ENCODE data around the gene CTXND2.
"Not testable (repeated sequence)": the region's sequence is repeated elsewhere in the genome, so short reads cannot be mapped to it uniquely, and the experiment has no call there.

Gene CTXND2

DNA sequence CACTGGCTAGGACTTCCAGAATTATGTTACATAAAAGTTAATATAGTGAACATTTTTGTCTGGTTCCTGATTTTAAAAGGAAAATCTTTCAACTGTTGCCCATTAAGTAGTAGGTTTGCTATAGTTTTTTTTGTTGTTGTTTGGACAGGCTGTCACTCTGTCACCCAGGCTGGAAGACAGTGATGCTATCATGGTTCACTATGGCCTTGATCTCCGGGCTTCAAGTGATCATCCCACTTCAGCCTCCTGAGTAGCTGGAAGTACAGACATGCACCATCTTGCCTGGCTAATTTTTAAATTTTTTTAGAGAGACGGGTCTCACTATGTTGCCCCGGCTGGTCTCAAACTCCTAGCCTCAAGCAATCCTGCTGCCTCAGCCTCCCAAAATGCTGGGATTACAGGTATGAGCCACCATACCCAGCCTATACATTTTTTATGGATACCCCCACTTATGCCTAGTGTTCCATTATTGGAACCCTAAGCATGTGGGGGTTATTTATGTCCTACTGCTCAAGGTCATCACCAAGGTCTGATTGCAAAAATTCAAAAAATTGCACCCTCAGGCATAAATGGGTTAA lies 6.5 kb downstream of the CTXND2 start:
- no peak for DNase-seq

DNA sequence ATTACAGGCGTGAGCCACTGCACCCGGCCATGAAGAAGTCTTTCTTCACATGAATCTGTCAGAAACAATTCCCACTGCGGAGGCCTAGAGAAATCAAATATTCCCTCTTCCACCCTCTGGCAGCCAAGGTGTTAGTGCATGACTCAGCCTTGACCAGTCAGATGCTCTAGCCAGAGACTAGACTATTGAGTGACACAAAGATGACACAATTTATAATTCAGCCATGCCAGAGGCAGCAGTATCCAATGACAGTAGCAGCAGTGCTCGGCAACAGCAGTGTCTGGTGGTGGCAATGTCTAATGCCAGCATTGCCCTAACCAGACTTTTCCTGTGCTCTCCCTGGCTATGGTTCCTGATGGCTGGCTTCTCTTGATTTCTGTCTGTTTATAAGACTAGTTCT lies 8.7 kb downstream of the CTXND2 start:
- DNase-seq: no peak

DNA sequence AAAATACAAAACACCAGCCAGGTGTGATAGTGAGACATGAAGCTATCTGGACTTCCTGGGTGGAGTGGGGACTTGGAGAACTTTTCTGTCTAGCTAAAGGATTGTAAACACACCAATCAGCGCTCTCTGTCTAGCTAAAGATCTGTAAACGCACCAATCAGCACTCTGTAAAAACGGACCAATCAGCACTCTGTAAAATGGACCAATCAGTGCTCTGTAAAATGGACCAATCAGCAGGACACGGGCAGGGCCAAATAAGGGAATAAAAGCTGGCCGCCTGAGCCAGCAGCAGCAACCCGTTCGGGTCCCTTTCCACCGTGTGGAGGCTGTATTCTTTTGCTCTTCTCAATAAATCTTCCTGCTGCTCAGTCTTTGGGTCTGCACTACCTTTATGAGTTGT lies 12.9 kb downstream of the CTXND2 start:
- not testable (repeated sequence) for DNase-seq

DNA sequence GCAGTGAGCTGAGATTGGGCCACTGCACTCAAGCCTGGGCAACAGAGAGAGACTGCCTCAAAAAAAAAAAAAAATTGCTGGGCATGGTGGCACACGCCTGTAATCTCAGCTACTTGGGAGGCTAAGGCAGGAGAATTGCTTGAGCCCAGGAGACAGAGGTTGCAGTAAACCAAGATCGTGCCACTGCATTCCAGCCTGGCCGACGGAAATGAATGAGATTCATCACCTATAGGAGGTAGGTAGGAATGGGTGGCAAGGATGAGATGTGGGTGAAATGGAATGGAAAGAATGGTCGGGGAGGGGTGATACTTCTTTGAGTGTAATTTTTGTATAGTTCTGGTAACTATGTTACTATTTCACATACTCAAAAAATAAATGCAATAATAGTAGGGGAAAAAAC lies 15.4 kb downstream of the CTXND2 start:
- DNase-seq: no peak

DNA sequence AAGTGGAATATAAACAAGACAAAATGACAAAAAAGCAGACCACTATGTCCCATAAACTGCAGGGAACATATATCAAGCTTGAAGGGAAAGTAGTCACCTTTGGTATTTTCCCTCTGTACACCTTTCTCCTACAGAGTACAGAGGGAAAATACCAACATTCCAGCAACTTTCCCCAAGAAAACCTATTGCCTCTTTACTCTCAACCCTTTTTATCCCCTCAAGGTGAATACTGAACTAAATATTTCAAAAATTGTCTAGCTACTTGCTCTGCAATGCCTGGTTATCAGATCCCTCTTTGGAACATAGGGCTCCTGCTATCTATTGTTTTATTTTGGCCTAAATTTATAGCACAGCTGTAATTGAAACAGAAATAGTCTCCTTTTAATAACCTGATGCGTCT lies 15.8 kb downstream of the CTXND2 start:
- no peak for DNase-seq

DNA sequence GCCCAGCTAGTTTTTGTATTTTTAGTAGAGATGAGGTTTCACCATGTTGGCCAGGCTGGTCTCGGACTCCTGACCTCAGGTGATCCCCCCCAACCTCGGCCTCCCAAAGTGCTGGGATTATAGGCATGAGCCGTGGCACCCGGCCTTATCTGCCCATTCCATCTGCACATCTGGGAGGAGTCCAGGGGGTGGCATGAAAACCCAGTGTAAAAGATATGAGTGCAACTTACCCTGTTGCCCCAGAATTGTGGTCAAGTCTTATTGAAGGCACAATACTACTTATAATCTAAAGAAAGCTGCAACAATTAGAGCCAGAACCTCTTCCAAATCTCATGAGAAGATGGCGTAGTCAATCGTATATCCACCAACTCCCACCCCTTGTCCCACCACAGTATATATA lies 18.4 kb downstream of the CTXND2 start:
- no peak for DNase-seq

DNA sequence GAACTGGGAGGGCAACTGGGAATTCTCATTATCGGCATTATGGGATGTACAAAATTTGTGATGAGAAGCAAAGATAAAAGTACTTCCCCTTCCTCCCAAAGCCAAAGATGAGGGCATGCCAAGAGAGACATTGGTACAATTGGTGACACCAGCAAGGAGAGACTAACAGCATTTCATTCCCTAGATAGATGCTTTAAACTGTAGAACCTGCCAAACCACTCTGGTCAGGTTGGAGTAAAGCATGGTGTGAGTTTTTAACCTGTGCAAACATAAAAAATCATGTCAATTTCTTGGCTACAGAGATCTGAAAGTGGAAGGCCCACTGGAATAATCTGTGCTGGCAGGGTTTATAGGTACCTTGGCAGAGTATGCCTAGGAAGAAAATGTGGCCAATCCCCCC lies 19.4 kb downstream of the CTXND2 start:
- no peak for DNase-seq

DNA sequence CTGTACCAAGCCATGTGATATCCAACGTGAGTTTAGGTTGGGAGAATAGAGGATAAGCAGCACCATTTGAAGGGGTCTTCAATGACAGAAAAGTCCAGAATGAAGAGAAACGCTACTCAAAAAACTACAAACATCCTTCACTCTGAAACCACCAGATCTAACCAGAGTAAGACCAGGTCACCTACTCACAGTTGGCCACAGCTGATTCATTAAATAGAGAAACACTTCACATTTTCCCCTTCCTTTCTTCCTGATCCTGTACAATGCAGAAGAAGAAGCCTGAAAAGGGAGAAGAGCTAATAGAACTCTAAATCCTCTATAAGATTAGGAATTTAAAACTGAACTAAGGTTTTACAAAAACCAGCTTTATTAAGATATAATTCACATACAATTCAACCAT lies 19.9 kb downstream of the CTXND2 start:
- no peak for DNase-seq

DNA sequence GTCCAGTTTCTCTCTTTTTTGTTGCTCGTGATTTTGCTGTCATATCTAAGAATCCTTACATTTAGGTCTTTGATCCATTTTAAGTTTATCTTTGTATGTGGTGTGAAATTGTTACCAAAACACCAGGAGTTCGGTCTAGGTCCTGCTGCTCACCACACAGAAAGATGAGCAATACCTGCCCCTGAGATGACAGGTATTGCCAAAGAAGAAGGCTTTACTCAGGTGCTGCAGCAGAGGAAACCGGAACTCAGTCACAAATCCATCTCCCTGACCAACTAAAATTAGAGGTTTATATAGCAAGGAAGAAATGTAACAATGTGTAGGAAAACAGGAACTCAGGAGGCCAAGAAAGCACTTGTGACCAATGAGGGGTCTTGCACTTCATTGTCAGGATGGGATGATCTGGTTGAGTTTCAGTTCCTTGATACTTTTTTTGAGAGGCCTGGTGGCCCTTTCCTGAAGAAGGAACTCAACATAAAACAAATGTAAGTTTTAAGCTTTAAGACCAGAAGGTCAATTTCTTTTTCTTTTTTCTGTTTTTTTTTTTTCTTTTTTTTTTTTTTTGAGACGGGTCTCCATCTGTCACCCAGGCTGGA lies 22.7 kb downstream of the CTXND2 start:
- DNase-seq: no peak

DNA sequence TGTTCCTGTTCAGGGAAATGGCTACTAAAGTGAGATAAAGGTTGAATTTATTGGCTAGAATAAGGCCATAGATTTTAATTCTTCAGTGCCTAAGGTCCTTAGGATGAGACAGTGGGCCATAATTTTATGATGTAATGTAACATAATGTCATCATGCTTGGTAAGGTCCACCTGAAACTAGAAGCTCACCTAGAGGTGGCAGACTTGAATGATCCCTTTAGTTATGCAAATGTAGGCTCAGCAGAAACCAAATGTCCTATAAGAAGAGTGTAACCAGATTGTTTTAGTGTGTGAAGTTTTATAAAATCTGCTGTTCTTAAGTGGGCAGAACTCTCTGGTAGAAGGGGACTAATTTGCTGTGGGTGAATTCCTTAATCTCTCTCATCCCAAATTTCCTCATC lies 25.7 kb downstream of the CTXND2 start:
- no peak for DNase-seq

DNA sequence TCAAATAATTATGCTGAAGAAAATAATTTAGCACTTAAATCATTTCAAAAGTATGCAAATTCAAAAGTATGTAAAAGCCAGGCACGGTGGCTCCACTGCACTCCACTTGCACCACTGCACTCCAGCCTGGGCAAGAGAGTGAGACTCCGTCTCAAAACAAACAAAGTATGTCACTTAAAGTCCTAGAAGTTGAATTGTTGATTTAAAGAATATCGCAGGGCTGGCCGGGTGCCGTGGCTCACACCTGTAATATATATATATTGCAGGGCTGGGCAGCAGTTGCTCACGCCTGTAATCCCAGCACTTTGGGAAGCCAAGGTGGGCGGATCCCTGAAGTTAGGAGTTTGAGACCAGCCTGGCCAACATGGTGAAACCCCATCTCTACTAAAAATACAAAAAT lies 30.5 kb downstream of the CTXND2 start:
- no peak for DNase-seq

DNA sequence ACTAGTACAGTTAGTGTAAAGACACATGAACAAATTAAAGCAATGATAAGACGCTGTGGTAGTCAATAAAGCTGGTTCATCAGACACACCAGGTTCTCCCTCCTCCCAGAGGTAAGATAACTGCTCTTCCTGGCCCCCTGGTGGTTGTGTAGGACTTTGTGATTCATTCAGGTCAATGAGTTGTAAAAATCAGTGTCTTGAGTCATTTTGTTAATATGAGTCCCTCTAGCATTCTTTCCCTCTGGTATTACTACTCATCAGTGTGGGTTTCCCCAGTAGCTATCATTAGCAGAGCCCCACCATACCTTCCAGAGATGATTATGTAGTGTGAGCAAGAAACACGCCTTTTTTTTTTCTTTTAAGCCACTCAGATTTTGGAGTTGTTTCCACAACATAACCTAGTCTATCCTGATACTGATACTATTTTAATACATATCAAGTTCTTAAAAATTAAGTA lies 35.6 kb downstream of the CTXND2 start:
- peak; percentile 84 for DNase-seq

DNA sequence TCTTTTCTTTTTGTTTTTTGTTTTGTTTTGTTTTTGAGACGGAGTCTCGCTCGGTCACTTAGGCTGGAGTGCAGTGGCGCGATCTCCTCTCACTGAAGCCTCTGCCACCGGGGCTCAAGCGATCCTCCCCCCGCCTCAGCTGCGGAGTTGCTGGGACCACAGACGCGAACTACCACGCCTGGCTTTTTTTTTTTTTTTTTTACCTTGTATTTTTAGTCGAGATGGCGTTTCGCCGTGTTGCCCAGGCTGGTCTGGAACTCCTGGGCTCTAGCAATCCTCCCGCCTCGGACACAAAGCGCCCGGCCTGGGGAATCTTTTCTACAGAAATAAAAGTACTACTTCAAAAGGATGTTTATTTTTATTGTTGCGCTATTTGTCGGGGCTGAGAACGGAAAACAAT lies 38.1 kb downstream of the CTXND2 start:
- DNase-seq: no peak

DNA sequence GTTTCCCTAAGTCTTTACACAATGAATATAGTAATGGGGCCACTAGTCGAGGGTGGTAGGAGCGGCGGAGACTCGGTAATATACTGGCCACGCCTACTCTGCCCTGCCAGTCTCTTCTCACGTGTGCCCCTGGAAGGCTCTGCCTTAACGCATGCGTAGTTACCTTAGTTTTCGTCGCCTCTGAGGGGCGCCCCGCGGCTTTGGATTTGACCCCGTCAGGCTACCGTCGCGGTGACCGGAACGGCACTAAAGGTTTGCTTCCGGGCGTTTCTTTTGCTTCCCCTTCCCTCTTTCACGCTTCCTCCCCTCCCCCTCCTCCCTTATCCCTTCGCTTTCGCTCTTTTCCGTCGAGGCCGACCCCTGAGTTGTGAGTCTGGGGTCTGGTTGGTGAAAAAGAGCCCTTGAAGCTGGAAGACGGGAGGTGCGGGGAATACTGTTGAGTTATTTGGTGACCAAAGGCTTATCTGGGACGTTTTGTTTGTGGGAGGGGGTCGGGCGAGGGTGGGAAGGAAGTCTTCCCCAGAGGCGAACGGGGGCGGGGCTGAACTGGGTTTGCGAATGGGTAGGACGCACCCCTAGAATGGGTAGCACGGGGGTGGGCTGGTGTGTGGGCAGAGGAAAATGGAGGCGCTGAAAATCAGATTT lies 39.3 kb downstream of the CTXND2 start, which contains the start of gene SETDB1:
SETDB1 (plus strand) TSS at position 267 of the 645 bp plus-strand sequence. CDS start 1,352 bp downstream, outside the sequence.
- peak; percentile 99 for DNase-seq

DNA sequence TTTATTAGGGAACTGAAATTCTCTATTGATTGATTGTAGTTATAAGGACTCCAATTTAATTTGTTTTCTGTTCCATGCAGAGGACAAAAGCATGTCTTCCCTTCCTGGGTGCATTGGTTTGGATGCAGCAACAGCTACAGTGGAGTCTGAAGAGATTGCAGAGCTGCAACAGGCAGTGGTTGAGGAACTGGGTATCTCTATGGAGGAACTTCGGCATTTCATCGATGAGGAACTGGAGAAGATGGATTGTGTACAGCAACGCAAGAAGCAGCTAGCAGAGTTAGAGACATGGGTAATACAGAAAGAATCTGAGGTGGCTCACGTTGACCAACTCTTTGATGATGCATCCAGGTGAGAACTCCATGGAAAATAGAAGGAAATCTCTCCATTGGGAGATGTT lies 40.7 kb downstream of the CTXND2 start:
- DNase-seq: no peak

DNA sequence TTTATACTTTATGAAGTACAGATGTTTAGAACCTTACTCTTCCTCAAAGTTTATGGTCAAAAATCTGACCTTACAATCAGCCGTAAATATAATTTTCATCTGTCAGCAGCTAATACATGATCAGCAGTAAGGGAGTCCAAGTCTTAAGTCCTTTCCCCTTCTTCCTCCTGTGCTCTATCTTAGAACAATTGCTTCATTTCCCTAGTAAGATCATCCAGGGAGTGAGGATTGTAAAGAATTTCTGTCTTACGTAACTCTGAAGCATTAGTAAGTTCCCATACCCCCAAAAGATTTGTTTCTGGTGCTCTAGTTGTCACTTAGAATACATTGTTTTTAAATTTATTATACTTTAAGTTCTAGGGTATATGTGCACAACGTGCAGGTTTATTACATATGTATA lies 41.4 kb downstream of the CTXND2 start:
- no peak for DNase-seq

DNA sequence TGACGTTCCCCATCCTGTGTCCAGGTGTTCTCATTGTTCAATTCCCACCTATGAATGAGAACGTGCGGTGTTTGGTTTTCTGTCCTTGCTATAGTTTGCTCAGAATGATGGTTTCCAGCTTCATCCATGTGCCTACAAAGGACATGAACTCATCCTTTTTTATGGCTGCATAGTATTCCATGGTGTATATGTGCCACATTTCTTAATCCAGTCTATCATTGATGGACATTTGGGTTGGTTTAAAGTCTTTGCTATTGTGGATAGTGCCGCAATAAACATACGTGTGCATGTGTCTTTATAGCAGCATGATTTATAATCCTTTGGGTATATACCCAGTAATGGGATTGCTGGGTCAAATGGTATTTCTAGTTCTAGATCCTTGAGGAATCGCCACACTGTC lies 41.8 kb downstream of the CTXND2 start:
- DNase-seq: not testable (repeated sequence)

DNA sequence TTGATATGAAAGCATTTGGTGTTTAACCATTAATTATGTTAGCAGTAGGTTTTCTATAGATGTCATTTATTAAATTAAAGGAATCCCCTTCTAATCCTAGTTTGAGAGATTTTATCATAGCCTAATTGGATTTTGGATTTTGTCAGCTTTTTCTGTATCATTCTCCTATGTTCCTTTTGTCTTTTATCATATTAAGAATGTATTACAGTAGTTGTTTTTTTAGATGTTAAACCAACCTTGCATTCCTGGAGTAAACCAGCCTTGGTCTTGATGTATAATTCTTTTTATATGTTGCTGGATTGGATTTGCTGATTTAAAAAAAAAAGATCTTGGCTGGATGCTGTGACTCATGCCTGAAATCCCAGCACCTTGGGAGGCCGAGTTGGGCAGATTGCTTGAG lies 44.8 kb downstream of the CTXND2 start:
- DNase-seq: no peak

DNA sequence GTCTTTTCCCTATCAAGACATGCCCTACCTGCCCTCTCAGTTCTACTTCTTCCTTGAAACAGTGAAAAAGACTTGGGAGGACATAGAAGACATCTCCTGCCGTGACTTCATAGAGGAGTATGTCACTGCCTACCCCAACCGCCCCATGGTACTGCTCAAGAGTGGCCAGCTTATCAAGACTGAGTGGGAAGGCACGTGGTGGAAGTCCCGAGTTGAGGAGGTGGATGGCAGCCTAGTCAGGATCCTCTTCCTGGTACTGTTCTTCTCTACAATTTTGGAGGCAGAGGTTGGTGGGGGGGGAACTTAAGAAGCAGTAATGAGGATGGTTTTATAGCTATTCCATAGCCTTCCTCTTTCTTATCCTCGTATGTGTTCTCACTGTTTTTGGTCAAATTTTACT lies 57.9 kb downstream of the CTXND2 start:
- DNase-seq: no peak

DNA sequence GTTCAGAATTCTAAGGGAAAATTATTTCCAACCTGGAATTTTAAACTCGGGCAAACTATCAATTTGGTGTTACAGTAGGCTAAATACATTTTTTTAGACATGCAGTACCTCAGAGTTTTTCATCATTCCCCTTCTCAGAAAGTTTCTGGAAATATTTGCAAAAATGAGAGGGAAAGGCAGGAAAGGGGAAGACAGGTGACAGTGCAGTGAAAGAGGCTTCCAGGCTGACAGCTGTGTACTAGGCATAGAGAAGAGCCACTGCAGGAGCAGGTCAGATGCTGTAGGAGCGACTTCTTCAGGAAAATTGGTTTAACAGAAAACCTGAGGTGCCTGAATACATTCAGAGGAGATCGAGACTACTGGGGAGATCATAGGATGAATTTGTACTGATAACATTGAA lies 67.8 kb downstream of the CTXND2 start:
- DNase-seq: no peak

DNA sequence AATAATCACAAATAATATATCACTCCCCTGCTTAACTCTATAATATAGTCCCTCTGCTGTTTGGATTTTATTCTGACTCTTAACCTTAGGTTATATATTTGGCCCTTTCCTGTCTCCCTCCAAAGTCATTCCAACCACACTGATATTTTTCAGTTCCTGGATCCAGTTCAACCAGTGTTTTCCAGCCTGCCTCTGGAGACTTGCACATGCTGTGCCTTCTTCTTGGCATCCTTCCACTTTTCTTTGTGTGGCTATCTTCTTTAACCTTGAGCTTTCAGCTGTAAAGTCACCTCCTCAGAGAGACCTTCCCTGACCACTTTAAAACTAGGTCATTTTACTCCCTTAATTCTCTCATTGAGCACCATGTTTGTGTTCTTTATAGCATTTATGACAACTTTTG lies 68.3 kb downstream of the CTXND2 start:
- DNase-seq: no peak

DNA sequence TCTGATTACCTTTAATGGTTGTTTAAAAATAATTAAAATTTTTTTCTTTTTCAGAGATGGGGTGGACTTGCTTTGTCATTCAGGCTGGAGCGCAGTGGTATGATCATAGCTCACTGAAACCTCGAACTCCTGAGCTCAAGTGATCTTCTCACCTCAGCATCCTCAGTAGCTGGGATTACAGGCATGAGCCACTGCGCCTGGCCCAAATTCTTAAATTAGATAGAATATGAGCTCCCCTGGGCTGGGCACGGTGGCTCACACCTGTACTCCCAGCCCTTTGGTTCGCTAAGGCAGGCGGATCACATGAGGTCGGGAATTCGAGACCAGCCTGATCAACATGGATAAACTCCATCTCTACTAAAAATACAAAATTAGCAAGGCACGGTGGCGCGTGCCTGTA lies 70.7 kb downstream of the CTXND2 start:
- no peak for DNase-seq

DNA sequence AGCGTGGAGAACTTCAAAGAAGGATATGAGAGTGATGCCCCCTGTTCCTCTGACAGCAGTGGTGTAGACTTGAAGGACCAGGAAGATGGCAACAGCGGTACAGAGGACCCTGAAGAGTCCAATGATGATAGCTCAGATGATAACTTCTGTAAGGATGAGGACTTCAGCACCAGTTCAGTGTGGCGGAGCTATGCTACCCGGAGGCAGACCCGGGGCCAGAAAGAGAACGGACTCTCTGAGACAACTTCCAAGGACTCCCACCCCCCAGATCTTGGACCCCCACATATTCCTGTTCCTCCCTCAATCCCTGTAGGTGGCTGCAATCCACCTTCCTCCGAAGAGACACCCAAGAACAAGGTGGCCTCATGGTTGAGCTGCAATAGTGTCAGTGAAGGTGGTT lies 73.7 kb downstream of the CTXND2 start:
- no peak for DNase-seq

DNA sequence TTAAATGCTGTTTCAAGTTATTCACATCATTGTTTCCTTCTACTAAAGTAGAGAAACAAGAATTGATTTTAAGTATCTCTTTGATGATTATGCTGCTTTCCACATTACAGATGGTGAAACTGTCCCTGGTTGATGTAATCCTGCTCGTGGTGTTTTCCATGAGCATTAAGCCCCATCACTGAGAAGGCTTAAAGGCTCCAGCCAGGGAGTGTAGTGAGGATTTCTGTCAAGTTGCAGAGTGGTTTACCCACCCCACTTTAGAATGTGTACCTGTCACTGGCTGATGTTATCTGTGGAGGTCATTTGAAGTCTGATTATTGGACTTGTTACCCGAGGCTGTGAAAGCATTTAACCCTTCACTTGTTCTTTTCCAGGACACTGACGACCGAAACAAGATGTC lies 74.8 kb downstream of the CTXND2 start:
- no peak for DNase-seq
